HG02759 (cell line): ENCODE data around the gene SGIP1.

ENCODE experiments used
- ATAC-seq: cut with Tn5 transposase; IDR thresholded peaks from one replicate; pipeline ENCODE4 v1.9.1; 2021; ENCODE audit warnings: mild to moderate bottlenecking, moderate library complexity; ENCODE audit not compliant: unreplicated experiment

Gene SGIP1

GRCh38 chr1:66533804-66534740 lies at the start of gene SGIP1:
Gene SGIP1 (plus strand): TSS chr1:66534153. CDS start chr1:66534359, 206 bp downstream.
- ATAC-seq = no peak

GRCh38 chr1:66489151-66489550 lies 44.8 kb upstream of the SGIP1 start:
- no peak for ATAC-seq

- no peak for ATAC-seq
Observed at GRCh38 chr1:66489972-66490601, 43.9 kb upstream of the SGIP1 start.

- no peak for ATAC-seq
Observed at GRCh38 chr1:66490816-66491215, 43.1 kb upstream of the SGIP1 start.

GRCh38 chr1:66492424-66492823 lies 41.5 kb upstream of the SGIP1 start:
- no peak for ATAC-seq

GRCh38 chr1:66493731-66494130 lies 40.2 kb upstream of the SGIP1 start:
- no peak for ATAC-seq

- ATAC-seq = no peak
Observed at GRCh38 chr1:66494482-66494881, 39.5 kb upstream of the SGIP1 start.

- ATAC-seq = no peak
Observed at GRCh38 chr1:66495495-66495894, 38.5 kb upstream of the SGIP1 start.

- ATAC-seq = no peak
Observed at GRCh38 chr1:66497910-66498309, 36.0 kb upstream of the SGIP1 start.

GRCh38 chr1:66500301-66500700 lies 33.7 kb upstream of the SGIP1 start:
- no peak for ATAC-seq

- no peak for ATAC-seq
Observed at GRCh38 chr1:66502086-66502485, 31.9 kb upstream of the SGIP1 start.

- peak; percentile 88 for ATAC-seq
Observed at GRCh38 chr1:66503841-66504470, 30.0 kb upstream of the SGIP1 start.

GRCh38 chr1:66505671-66506392 lies 28.1 kb upstream of the SGIP1 start:
- no peak for ATAC-seq

GRCh38 chr1:66506393-66506687 lies 27.6 kb upstream of the SGIP1 start:
- ATAC-seq = no peak

GRCh38 chr1:66506991-66507390 lies 27.0 kb upstream of the SGIP1 start:
- no peak for ATAC-seq

- ATAC-seq = no peak
Observed at GRCh38 chr1:66510407-66510806, 23.5 kb upstream of the SGIP1 start.

GRCh38 chr1:66511118-66511517 lies 22.8 kb upstream of the SGIP1 start:
- ATAC-seq = no peak

- ATAC-seq = no peak
Observed at GRCh38 chr1:66517959-66518358, 16.0 kb upstream of the SGIP1 start.

- no peak for ATAC-seq
Observed at GRCh38 chr1:66518654-66519053, 15.3 kb upstream of the SGIP1 start.

- ATAC-seq = no peak
Observed at GRCh38 chr1:66519992-66520391, 14.0 kb upstream of the SGIP1 start.

GRCh38 chr1:66520655-66521054 lies 13.3 kb upstream of the SGIP1 start:
- no peak for ATAC-seq
